ENCODE results near the gene CABLES2. TPM values are rescaled to one million over a fixed set of nuclear protein-coding genes. Genes with fewer than 3 reads are reported as not detected.

CABLES2 gene
- total and polyA plus RNA-seq, 10 of the 15 experiments (the other 5 are each of a cell fraction or from before 2014, with no cell fraction given) = 2.2 to 14.9 (median 5.3) TPM

DNA sequence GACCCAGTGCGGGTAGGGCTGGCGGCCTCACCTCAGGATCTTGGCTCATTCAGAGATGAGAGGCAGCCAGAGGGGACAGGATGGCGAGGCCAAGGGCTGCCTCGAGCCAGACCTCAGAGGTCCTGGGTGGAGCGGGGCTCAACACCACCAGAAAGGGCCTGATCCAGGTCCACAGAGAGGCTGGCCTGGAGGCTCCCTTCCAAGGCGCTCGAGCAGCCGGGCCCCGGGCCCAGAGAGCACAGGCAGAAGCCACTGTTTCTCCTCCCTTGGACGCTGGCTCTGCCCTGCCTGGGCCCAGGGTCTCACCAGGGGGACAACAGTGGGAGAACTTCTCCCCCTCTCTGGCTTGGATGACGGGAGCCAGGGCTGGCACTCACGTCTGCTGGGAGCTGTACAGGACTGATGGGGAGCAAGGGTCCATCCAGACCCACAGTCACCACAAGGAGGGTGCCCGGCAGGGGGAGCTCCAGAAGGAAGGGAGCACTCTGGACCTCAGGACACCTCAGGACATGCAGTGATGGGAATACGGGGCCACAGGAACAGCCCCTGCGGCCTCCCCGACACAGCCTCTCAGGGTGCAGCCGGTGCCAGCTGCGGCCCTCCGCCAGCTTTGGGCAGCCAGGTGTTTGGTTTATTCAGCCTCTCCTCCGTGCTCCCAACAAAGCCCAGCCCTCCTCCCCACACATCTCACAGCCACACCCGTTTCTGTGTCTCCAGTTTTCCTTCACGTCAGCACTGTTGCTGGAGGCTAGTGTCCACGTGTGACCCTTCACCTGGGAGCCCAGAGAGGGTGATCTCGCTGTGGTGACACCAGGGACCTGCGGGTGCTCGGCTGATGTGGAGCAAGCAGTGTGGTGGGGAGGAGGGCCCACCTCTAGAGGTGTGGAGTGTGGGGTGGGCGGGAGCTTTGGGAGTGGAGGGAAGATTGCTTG is 11.5 kb downstream of the CABLES2 start:
- intact Hi-C loops (cut with micrococcal nuclease; ENCODE audit: unreplicated experiment) (no loop called here), in situ Hi-C loops (cut with MboI) (loop anchor here (25.0 kb wide), 1 partner anchor 383 kb away; no protein-coding TSS in a partner anchor)
- Histone ChIP-seq H3K27ac (ENCODE audit: control insufficient read depth, insufficient read depth) (no peak overlapping the region), H4K20me1 (ENCODE audit: control insufficient read depth, insufficient read depth) (no peaks in the 10 kb centered on the region), H3K27me3 (replicated peaks in 1 of 2; ENCODE audit: control insufficient read depth in 2 of 2, insufficient read depth in 2 of 2, low read length in 1 of 2) (no peaks in the 10 kb centered on the region), H3K4me1 (ENCODE audit: control insufficient read depth, insufficient read depth, low read length) (no peaks in the 10 kb centered on the region), H3K79me2 (ENCODE audit: control insufficient read depth, insufficient read depth, low read length) (no peaks in the 10 kb centered on the region), H3K4me3 (no peak overlapping the region), H3K36me3 (ENCODE audit: control insufficient read depth in 2 of 2, insufficient read depth in 2 of 2, low read length in 1 of 2) (peaks cover 0 to 7% of the 10 kb centered on the region in 2 experiments; a peak in 2 of 4 replicates), H3K9ac (ENCODE audit: control insufficient read depth, insufficient read depth, low read length) (no peak overlapping the region), H2AFZ (ENCODE audit: control insufficient read depth, low read depth, low read length) (no peak overlapping the region), H3K9me3 (replicated peaks; ENCODE audit: control insufficient read depth, insufficient read depth, low read length) (no peaks in the 10 kb centered on the region; the same call in 2 of the 3 replicates), H3K4me2 (ENCODE audit: control insufficient read depth, insufficient read depth) (no peak overlapping the region)
- SMC1A ChIA-PET (ENCODE audit: uncharacterized antibody, unreplicated experiment) = no interaction called here
- DNase-seq (ENCODE audit: low read depth, low spot score) (no peak), FAIRE-seq (no peak), ATAC-seq (no peak)
- RAD21 ChIA-PET (ENCODE audit: unreplicated experiment) = no interaction called here
- TF ChIP-seq MTA3 (IDR thresholded peaks at IDR 0.05; ENCODE audit: borderline replicate concordance, low read length) = no peak
- TF ChIP-seq NR2C1 (IDR thresholded peaks at IDR 0.05) = no peak
- no peak for TF ChIP-seq TCF7 (IDR thresholded peaks at IDR 0.05; ENCODE audit: borderline replicate concordance)
- BruUV-seq (replicated peaks) = no TSS peak
- POLR2A ChIA-PET = no interaction called here
- 82% methylated on average over 26 of the region's 27 CpGs for WGBS (ENCODE audit: insufficient coverage, insufficient replicate concordance, low lambda C conversion rate, missing lambda C conversion rate)
- CTCF ChIA-PET = no interaction called here

- H3K4me3 ChIP-seq = no peak overlapping the region
- WGBS (ENCODE audit: insufficient coverage, insufficient replicate concordance, low lambda C conversion rate, missing lambda C conversion rate) = 95% methylated on average over 37 of the region's 44 CpGs
- ChIA-PET RAD21 (ENCODE audit: unreplicated experiment) (no interaction called here), CTCF (no interaction called here), POLR2A (no interaction called here), SMC1A (ENCODE audit: uncharacterized antibody, unreplicated experiment) (no interaction called here)
- FAIRE-seq (no peak), DNase-seq (ENCODE audit: low read depth, low spot score) (no peak), ATAC-seq (no peak)
- intact Hi-C loops (cut with micrococcal nuclease; ENCODE audit: unreplicated experiment) = no loop called here
- peaks cover 0 to 9% of the 10 kb centered on the region in 2 experiments; a peak in 2 of 4 replicates for H3K36me3 ChIP-seq (ENCODE audit: control insufficient read depth in 2 of 2, insufficient read depth in 2 of 2, low read length in 1 of 2)
- no peaks in the 10 kb centered on the region; the same call in 1 of the 2 replicates for H3K79me2 ChIP-seq (ENCODE audit: control insufficient read depth, insufficient read depth, low read length)
- no peak overlapping the region for H3K4me2 ChIP-seq (ENCODE audit: control insufficient read depth, insufficient read depth)
- H3K27ac ChIP-seq (ENCODE audit: control insufficient read depth, insufficient read depth) = no peak overlapping the region
- no peak overlapping the region for H3K9ac ChIP-seq (ENCODE audit: control insufficient read depth, insufficient read depth, low read length)
- H4K20me1 ChIP-seq (ENCODE audit: control insufficient read depth, insufficient read depth) = no peaks in the 10 kb centered on the region
- in situ Hi-C loops (cut with MboI) = loop anchor here (25.0 kb wide), 1 partner anchor 382 kb away; no protein-coding TSS in a partner anchor
- no peak overlapping the region for H2AFZ ChIP-seq (ENCODE audit: control insufficient read depth, low read depth, low read length)
- H3K9me3 ChIP-seq (replicated peaks; ENCODE audit: control insufficient read depth, insufficient read depth, low read length) = no peaks in the 10 kb centered on the region; the same call in 2 of the 3 replicates
- H3K4me1 ChIP-seq (ENCODE audit: control insufficient read depth, insufficient read depth, low read length) = no peaks in the 10 kb centered on the region
- BruUV-seq (replicated peaks) = no TSS peak
- H3K27me3 ChIP-seq (replicated peaks in 1 of 2; ENCODE audit: control insufficient read depth in 2 of 2, insufficient read depth in 2 of 2, low read length in 1 of 2) = no peaks in the 10 kb centered on the region
- no peak for TF ChIP-seq ELK1 (IDR thresholded peaks at IDR 0.05; ENCODE audit: low read depth, low read length)
- TF ChIP-seq, protein P1, sequence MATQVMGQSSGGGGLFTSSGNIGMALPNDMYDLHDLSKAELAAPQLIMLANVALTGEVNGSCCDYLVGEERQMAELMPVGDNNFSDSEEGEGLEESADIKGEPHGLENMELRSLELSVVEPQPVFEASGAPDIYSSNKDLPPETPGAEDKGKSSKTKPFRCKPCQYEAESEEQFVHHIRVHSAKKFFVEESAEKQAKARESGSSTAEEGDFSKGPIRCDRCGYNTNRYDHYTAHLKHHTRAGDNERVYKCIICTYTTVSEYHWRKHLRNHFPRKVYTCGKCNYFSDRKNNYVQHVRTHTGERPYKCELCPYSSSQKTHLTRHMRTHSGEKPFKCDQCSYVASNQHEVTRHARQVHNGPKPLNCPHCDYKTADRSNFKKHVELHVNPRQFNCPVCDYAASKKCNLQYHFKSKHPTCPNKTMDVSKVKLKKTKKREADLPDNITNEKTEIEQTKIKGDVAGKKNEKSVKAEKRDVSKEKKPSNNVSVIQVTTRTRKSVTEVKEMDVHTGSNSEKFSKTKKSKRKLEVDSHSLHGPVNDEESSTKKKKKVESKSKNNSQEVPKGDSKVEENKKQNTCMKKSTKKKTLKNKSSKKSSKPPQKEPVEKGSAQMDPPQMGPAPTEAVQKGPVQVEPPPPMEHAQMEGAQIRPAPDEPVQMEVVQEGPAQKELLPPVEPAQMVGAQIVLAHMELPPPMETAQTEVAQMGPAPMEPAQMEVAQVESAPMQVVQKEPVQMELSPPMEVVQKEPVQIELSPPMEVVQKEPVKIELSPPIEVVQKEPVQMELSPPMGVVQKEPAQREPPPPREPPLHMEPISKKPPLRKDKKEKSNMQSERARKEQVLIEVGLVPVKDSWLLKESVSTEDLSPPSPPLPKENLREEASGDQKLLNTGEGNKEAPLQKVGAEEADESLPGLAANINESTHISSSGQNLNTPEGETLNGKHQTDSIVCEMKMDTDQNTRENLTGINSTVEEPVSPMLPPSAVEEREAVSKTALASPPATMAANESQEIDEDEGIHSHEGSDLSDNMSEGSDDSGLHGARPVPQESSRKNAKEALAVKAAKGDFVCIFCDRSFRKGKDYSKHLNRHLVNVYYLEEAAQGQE (IDR thresholded peaks at IDR 0.05; ENCODE audit: low read depth, low read length) = no peak
- no peak for TF ChIP-seq RELA (IDR thresholded peaks at IDR 0.05; ENCODE audit: borderline replicate concordance, partially characterized antibody)
Measured at GRCh38 chr20:62394248-62395245, 12.5 kb downstream of the CABLES2 start.
